22Rv1 (cell line): ENCODE results near the gene PHLDB2.

Experiments used
- H3K27ac ChIP-seq: fragments of 450-650 bp; 2 replicates; pipeline ENCODE4 v1.5.1; 2017
- ZFX ChIP-seq: fragments of 450-650 bp; IDR thresholded peaks from 2 replicates; pipeline ENCODE4 v1.6.1; 2017; ENCODE audit warnings: antibody characterized with exemption, borderline replicate concordance
- TF ChIP-seq, protein P1 (sequence below): fragments of 450-650 bp; IDR thresholded peaks from 2 replicates; pipeline ENCODE4 v1.5.1; 2017; ENCODE audit warnings: mild to moderate bottlenecking

PHLDB2 gene

DNA sequence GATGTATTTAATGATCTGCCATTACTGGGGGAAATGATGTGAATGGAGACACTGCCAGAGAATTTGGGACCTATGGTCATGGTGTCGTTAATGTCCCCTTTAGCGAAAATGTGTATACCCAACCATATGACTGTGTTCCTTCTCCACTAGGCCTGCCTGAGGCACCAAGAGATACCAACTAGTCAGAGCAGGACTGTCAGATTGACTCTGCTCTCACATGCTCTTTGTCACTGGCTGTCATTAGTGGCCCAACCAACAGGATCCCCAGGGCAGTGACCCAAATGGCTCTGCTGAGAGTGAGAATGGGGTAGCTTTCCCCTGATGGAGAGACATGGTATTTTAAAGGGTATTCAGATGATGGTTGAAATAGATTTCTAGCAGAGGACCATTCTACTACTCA is 142.5 kb downstream of the PHLDB2 start:
- no peak overlapping the region for H3K27ac ChIP-seq
- TF ChIP-seq ZFX, result no peak
- TF ChIP-seq, protein P1, sequence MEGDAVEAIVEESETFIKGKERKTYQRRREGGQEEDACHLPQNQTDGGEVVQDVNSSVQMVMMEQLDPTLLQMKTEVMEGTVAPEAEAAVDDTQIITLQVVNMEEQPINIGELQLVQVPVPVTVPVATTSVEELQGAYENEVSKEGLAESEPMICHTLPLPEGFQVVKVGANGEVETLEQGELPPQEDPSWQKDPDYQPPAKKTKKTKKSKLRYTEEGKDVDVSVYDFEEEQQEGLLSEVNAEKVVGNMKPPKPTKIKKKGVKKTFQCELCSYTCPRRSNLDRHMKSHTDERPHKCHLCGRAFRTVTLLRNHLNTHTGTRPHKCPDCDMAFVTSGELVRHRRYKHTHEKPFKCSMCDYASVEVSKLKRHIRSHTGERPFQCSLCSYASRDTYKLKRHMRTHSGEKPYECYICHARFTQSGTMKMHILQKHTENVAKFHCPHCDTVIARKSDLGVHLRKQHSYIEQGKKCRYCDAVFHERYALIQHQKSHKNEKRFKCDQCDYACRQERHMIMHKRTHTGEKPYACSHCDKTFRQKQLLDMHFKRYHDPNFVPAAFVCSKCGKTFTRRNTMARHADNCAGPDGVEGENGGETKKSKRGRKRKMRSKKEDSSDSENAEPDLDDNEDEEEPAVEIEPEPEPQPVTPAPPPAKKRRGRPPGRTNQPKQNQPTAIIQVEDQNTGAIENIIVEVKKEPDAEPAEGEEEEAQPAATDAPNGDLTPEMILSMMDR, result no peak

- H3K27ac ChIP-seq, result no peak overlapping the region
These were observed 143.3 kb downstream of the PHLDB2 start for GRCh38 chr3:112002096-112002971.

DNA sequence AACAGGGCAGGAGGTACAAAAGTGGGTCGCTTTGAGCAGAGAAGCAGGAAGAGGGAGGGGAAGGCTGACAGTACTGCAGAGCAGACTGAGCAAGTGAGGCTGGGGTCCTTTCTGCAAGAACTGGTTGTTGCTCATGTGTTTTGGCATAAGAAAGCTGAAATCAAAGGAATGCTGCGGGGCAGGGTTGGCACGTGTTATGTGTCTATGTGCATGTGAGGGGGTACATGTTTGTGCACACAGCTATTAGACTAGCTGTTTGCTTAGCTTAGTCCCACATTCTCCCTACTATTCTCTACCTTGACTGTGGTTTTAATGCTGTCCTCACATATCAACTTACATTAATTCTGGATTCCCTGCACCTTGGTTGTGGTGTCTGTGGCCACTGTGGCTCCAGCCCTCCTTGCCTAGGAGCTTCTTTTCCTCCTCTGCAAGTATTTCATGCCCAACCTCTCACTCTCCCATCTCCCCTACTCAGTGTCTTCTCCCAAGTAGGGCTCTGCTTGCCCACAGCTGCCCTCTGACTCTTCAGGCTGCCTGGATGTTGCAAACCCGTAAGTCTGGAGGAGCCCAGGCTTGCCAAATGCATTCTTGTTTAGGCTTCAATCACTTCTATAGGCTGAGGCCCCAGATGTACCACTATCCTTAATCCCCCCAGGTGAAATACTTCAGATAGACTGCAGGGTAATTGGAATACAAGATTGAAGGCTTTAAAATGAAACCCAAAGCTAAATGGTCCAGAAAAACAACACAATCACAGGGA is 144.4 kb downstream of the PHLDB2 start:
- no peak overlapping the region for H3K27ac ChIP-seq

More at GRCh38 chr3:112002096-112002971, 143.3 kb downstream of the PHLDB2 start:
- no peak for TF ChIP-seq ZFX
- TF ChIP-seq, protein P1, result no peak

GRCh38 chr3:112004187-112004586 is 145.1 kb downstream of the PHLDB2 start:
- H3K27ac ChIP-seq, result no peak overlapping the region
- no peak for TF ChIP-seq ZFX

More for the DNA sequence above, 144.4 kb downstream of the PHLDB2 start:
- TF ChIP-seq ZFX, result no peak
- TF ChIP-seq, protein P1, result no peak

- no peak for TF ChIP-seq ZFX
- TF ChIP-seq, protein P1, result no peak
- no peak overlapping the region for H3K27ac ChIP-seq
These were observed 145.6 kb downstream of the PHLDB2 start for GRCh38 chr3:112004669-112005068.

DNA sequence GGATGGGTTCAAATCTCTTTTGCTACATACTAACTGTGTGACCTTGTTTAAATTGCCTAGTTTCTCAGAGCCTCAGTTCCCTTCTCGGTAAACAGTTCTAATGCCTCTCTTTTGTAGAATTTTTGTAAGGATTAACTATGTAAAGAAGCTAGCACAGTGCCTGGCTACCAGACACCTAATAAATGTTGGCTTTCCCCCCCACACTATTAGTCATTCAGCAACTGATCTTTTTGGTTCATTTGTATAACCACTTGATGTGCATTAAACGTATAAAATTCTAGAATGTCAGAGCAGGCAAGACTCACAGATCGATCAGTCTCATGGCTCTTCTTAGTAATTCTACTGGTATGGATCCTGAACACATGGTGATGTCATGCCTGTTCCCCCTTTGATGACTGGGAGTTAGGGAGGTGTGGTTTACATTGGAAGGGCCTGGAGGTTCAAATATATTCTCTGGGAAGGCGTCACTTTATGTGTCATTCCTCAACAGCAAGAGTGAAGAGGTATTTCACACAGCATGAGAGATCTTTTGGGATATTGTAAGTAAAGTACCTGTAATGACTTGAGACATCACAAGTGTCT is 146.1 kb downstream of the PHLDB2 start:
- TF ChIP-seq, protein P1, result no peak
- no peak for TF ChIP-seq ZFX
- no peak overlapping the region for H3K27ac ChIP-seq

DNA sequence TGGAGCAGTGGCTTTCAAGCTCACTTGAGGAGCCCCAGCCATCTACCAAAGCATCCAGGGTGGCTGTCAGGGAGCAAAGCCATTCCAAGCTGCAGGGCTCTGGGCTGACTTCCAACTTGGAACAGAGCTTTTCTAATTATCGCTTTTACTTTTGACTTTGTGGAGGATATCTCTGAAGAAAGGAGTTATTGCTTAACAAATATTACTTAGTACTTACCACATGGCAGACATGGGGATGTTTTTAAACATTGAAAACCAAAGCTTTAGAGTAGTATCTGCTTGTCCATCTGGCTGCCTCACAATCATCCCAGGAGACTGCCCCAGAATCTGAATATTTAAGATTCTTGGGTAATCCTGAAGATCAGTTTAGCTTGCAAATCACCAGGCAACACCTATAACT is 148.6 kb downstream of the PHLDB2 start:
- TF ChIP-seq, protein P1, result no peak
- no peak for TF ChIP-seq ZFX

More for the DNA sequence above, 148.6 kb downstream of the PHLDB2 start:
- H3K27ac ChIP-seq, result no peak overlapping the region
